A673 (cell line): ENCODE measurements around the gene WNT6. TPM values are rescaled to one million over a fixed set of nuclear protein-coding genes. Genes with fewer than 3 reads are reported as not detected.

ENCODE experiments used
- BruUV-seq: library from RNA; stranded (reverse); fragments of 400-500 nt; replicated peaks from 2 replicates; lab custom pipeline; 2021; lab: Mats Ljungman, UMichigan
- CTCF ChIA-PET: fragments of 300-600 bp; sonication (Branson Sonifier 250); formaldehyde crosslinking; loops from one replicate; lab custom pipeline; 2022; ENCODE audit warnings: antibody characterized with exemption; lab: Charles Lee
- POLR2A ChIA-PET: fragments of 300-600 bp; sonication (Branson Sonifier 250); formaldehyde crosslinking; loops from one replicate; lab custom pipeline; 2022; ENCODE audit warnings: antibody characterized with exemption; ENCODE audit not compliant: low non-redundant PET; lab: Charles Lee
- DNase-seq: peaks from one replicate; pipeline ENCODE4 v3.0.0-alpha.2; 2015; ENCODE audit warnings: low spot score
- H3K27ac ChIP-seq: fragments of 200-600 bp; sonication (generic); 2 replicates; pipeline ENCODE4 v1.5.1; 2016; ENCODE audit warnings: mixed run types, low read depth, mild to moderate bottlenecking, mixed read lengths, antibody characterized with exemption, low read length; ENCODE audit not compliant: poor library complexity, severe bottlenecking
- H3K27me3 ChIP-seq: fragments of 200-600 bp; sonication (generic); replicated peaks from 2 replicates; pipeline ENCODE4 v1.6.1; 2017; ENCODE audit warnings: mixed run types, low read depth, mild to moderate bottlenecking, mixed read lengths, antibody characterized with exemption, low read length; ENCODE audit not compliant: insufficient read depth, poor library complexity
- H3K36me3 ChIP-seq: fragments of 200-600 bp; sonication (generic); 2 replicates; pipeline ENCODE4 v1.6.1; 2016; ENCODE audit warnings: mixed run types, mild to moderate bottlenecking, mixed read lengths, antibody characterized with exemption, low read length; ENCODE audit not compliant: insufficient read depth, poor library complexity, severe bottlenecking
- H3K4me1 ChIP-seq: fragments of 200-600 bp; sonication (generic); 2 replicates; pipeline ENCODE4 v1.6.1; 2017; ENCODE audit warnings: mixed run types, mild to moderate bottlenecking, mixed read lengths, antibody characterized with exemption, low read length; ENCODE audit not compliant: insufficient read depth, poor library complexity, severe bottlenecking
- H3K4me3 ChIP-seq: fragments of 200-600 bp; sonication (generic); 2 replicates; pipeline ENCODE4 v1.5.1; 2016; ENCODE audit warnings: low read depth, mixed run types, mild to moderate bottlenecking, mixed read lengths, low read length; ENCODE audit not compliant: poor library complexity, severe bottlenecking
- H3K9me3 ChIP-seq: fragments of 200-600 bp; sonication (generic); 2 replicates; pipeline ENCODE4 v1.6.1; 2016; ENCODE audit warnings: mixed run types, low read depth, mild to moderate bottlenecking, mixed read lengths, antibody characterized with exemption, low read length; ENCODE audit not compliant: poor library complexity, severe bottlenecking
- CTCF ChIP-seq: fragments of 300-800, 200-600 bp; sonication (generic); conservative IDR thresholded peaks from 2 replicates; pipeline ENCODE4 v1.5.1; 2017; ENCODE audit warnings: low read depth, mild to moderate bottlenecking, antibody characterized with exemption, low read length, moderate library complexity, mixed read lengths
- EZH2 ChIP-seq: fragments of 200-600 bp; sonication (generic); IDR thresholded peaks from 2 replicates; pipeline ENCODE4 v1.6.1; 2017; ENCODE audit warnings: borderline replicate concordance, low read depth, mild to moderate bottlenecking, mixed read lengths, antibody characterized with exemption, low read length; ENCODE audit not compliant: poor library complexity, severe bottlenecking
- intact Hi-C: fragments of 100-400 bp; cut with micrococcal nuclease; formaldehyde crosslinking; loops from one replicate; pipeline ENCODE4 v1.10.0; 2022; ENCODE audit not compliant: unreplicated experiment
- total RNA-seq: library from RNA; stranded (reverse); gene quantifications from 2 replicates; pipeline ENCODE4 v1.2.3, GENCODE V29; 2021

WNT6 gene
- total RNA-seq, 1 experiment from 2014 or later, result not detected

GRCh38 chr2:218857371-218858137 lies 2.1 kb upstream of the WNT6 start:
- no peaks in the 10 kb centered on the region for H3K9me3 ChIP-seq
- POLR2A ChIA-PET, result no interaction called here
- TF ChIP-seq CTCF, result no peak
- no peak for TF ChIP-seq EZH2
- H3K4me1 ChIP-seq, result peaks cover 12% of the 10 kb centered on the region
- H3K36me3 ChIP-seq, result no peaks in the 10 kb centered on the region
- peaks cover 23% of the 10 kb centered on the region for H3K27me3 ChIP-seq
- peak; percentile 61 for DNase-seq
- BruUV-seq, result no TSS peak
- no peak overlapping the region for H3K27ac ChIP-seq
- intact Hi-C loops, result loop anchor here (10.0 kb wide), 2 partner anchors 297 to 437 kb away; no protein-coding TSS in a partner anchor
- H3K4me3 ChIP-seq, result no peak overlapping the region
- CTCF ChIA-PET, result interaction anchor here (0.6 to 1.3 kb wide), 2 partner anchors 19 to 198 kb away, joined by 5 to 7 read pairs; partner anchors contain the start of genes BCS1L and ZNF142

GRCh38 chr2:218858138-218858445 lies 1.5 kb upstream of the WNT6 start:
- peaks cover 12% of the 10 kb centered on the region for H3K4me1 ChIP-seq
- H3K27ac ChIP-seq, result no peak overlapping the region
- BruUV-seq, result no TSS peak
- peaks cover 23% of the 10 kb centered on the region for H3K27me3 ChIP-seq
- TF ChIP-seq EZH2 (no peak), CTCF (no peak)
- no peak for DNase-seq
- H3K36me3 ChIP-seq, result no peaks in the 10 kb centered on the region
- no peaks in the 10 kb centered on the region for H3K9me3 ChIP-seq
- ChIA-PET POLR2A (no interaction called here), CTCF (interaction anchor here (1.3 to 2.1 kb wide), 2 partner anchors 11 to 18 kb away, joined by 5 read pairs; no protein-coding TSS in a partner anchor)
- intact Hi-C loops, result loop anchor here (10.0 kb wide), 2 partner anchors 297 to 437 kb away; no protein-coding TSS in a partner anchor
- H3K4me3 ChIP-seq, result no peak overlapping the region

- Histone ChIP-seq H3K4me3 (peak overlapping the region; percentile 40), H3K4me1 (peaks cover 12% of the 10 kb centered on the region)
Observed at GRCh38 chr2:218858671-218859555, 692 bp upstream of the WNT6 start.

More at GRCh38 chr2:218858671-218859555, 692 bp upstream of the WNT6 start:
- H3K9me3 ChIP-seq, result no peaks in the 10 kb centered on the region
- peaks cover 23% of the 10 kb centered on the region for H3K27me3 ChIP-seq
- DNase-seq, result no peak
- ChIA-PET POLR2A (interaction anchor here (0.6 kb wide), 1 partner anchor 1211 kb away, joined by 3 read pairs; no protein-coding TSS in a partner anchor), CTCF (interaction anchor here (0.5 to 2.1 kb wide), 3 partner anchors 11 to 242 kb away, joined by 3 to 5 read pairs (median 5); no protein-coding TSS in a partner anchor)
- H3K36me3 ChIP-seq, result no peaks in the 10 kb centered on the region
- TF ChIP-seq EZH2 (no peak), CTCF (no peak)
- H3K27ac ChIP-seq, result no peak overlapping the region
- intact Hi-C loops, result loop anchor here (10.0 kb wide), 2 partner anchors 296 to 436 kb away; no protein-coding TSS in a partner anchor
- no TSS peak for BruUV-seq
